ENCODE measurements around the gene DEFB123.
"Not testable (repeated sequence)": the region's sequence is repeated elsewhere in the genome, so short reads cannot be mapped to it uniquely, and the experiment has no call there.

Gene DEFB123

DNA sequence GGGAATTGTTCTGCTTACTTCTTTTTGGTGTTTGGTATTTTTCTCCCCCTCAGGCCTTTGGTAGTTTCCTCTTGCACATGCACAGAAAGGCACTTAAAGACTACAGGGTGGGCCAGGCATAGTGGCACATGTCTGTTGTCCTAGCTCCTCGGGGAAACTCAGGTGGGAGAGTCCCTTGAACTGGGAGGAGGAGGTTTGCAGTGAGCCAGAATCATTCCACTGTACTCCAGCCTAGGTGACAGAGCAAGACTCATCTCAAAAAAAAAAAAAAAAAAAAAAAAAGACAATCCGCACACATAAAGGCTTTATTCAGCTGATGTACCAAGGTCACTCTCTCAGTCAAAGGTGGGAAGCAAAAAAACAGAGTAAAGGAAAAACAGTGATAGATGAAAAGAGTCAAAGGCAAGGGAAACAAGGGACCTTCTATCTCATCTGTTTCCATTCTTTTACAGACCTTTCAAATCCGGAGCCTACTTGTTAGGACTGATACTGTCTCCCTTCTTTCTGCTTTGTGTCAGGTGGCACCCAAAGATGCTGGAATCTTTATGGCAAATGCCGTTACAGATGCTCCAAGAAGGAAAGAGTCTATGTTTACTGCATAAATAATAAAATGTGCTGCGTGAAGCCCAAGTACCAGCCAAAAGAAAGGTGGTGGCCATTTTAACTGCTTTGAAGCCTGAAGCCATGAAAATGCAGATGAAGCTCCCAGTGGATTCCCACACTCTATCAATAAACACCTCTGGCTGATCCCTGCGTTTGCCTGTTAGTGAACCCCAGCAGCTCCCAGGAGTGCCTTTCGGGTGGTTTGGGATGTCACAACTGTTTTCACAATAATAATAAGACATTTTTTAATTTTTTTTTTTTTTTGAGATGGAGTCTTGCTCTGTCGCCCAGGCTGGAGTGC is 9.3 kb downstream of the DEFB123 start:
- Mint-ChIP-seq H3K27me3 (peaks cover 4% of the 10 kb centered on the region), H3K27ac (no peak overlapping the region), H3K36me3 (no peaks in the 10 kb centered on the region), H3K9me3 (no peaks in the 10 kb centered on the region), H3K4me3 (no peak overlapping the region), H3K4me1 (no peaks in the 10 kb centered on the region)
- CTCF ChIA-PET = interaction anchor here (1.2 kb wide), 1 partner anchor 10 kb away, joined by 3 read pairs; no protein-coding TSS in a partner anchor
- no peak for DNase-seq

- CTCF ChIA-PET = no interaction called here
- no peak for DNase-seq
- Mint-ChIP-seq H3K27me3 (peaks cover 8% of the 10 kb centered on the region), H3K27ac (no peak overlapping the region), H3K4me1 (no peaks in the 10 kb centered on the region), H3K4me3 (no peak overlapping the region), H3K36me3 (no peaks in the 10 kb centered on the region), H3K9me3 (no peaks in the 10 kb centered on the region)
Observed at GRCh38 chr20:31452575-31452974, 12.1 kb downstream of the DEFB123 start.

DNA sequence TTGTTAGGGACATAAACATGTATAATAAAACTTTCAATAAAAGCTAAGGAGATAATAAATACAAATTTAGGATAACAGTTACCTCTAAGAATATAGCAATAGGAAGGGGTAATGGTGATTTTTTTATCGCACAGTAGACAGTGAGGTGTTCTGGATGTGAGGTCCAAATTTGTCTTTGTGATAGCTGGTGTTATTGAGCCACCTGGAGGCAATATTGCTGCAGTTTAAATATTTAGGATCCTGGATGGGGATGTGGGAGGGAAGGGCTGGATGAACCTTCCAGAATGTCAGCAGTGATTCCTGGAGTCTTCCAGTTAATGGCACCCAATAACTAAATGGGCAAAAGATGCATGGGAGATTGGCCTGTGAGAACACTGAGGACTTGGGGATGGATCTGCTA is 13.9 kb downstream of the DEFB123 start:
- no peak for DNase-seq
- Mint-ChIP-seq H3K27me3 (peaks cover 8% of the 10 kb centered on the region), H3K36me3 (no peaks in the 10 kb centered on the region), H3K4me3 (no peak overlapping the region), H3K9me3 (no peaks in the 10 kb centered on the region), H3K4me1 (no peaks in the 10 kb centered on the region), H3K27ac (no peak overlapping the region)
- CTCF ChIA-PET = interaction anchor here (0.8 kb wide), 1 partner anchor 49 kb away, joined by 3 read pairs; no protein-coding TSS in a partner anchor

GRCh38 chr20:31470946-31471345 is 30.5 kb downstream of the DEFB123 start:
- peaks cover 24% of the 10 kb centered on the region for H3K27me3 Mint-ChIP-seq
- DNase-seq, CTCF ChIA-PET: not testable (repeated sequence)

GRCh38 chr20:31472395-31473330 is 32.2 kb downstream of the DEFB123 start:
- CTCF ChIA-PET = no interaction called here
- Mint-ChIP-seq H3K9me3 (peaks cover 2% of the 10 kb centered on the region), H3K27me3 (peaks cover 40% of the 10 kb centered on the region), H3K36me3 (no peaks in the 10 kb centered on the region), H3K4me3 (no peak overlapping the region), H3K4me1 (no peaks in the 10 kb centered on the region), H3K27ac (no peak overlapping the region)
- no peak for DNase-seq

More at GRCh38 chr20:31470946-31471345, 30.5 kb downstream of the DEFB123 start:
- H3K27ac Mint-ChIP-seq, H3K4me1 Mint-ChIP-seq, H3K36me3 Mint-ChIP-seq, H3K9me3 Mint-ChIP-seq, H3K4me3 Mint-ChIP-seq: not testable (repeated sequence)

DNA sequence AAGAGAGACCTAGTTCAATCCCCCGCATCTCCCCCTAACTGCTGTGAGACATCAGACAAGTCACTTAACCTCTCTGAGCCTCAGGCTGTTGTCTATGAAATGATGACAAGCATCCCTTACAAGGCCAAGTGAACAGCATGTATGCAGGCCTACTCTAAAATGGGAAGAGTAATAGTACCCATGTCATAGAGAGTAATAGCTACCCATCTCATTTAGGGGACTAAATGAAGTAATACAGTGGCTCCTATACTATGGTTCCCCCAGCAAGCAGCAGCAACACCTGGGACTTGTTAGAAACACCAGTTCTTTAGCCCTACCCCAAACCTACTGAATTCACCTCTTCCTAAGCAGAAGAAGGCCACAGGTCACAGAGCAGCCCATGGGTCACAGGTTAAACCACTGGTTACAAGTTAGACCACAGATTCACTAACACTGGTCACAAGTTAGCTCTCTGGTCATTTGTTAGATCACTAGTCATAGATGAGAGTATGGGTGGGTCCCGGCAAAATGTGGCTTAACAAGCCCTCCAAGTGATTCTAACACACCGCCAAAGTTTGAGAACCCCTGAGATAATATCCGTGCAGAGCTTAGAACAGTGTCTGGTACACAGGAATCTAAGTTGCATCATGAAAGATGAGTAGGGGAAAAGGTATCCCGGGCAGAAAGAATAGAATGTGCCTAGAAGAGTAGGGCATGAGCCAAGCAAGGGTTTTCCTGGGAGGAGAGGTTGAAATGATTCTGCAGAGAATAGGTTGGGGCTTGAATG is 33.1 kb downstream of the DEFB123 start:
- H3K27ac Mint-ChIP-seq = no peak overlapping the region
- peaks cover 43% of the 10 kb centered on the region for H3K27me3 Mint-ChIP-seq
- H3K4me1 Mint-ChIP-seq = no peaks in the 10 kb centered on the region

GRCh38 chr20:31474097-31474436 is 33.6 kb downstream of the DEFB123 start:
- no peaks in the 10 kb centered on the region for H3K4me1 Mint-ChIP-seq
- peaks cover 2% of the 10 kb centered on the region for H3K9me3 Mint-ChIP-seq
- H3K4me3 Mint-ChIP-seq = no peak overlapping the region
- H3K27me3 Mint-ChIP-seq = peaks cover 43% of the 10 kb centered on the region
- DNase-seq = no peak
- CTCF ChIA-PET = interaction anchor here (1.3 to 3.4 kb wide), 2 partner anchors 13 to 29 kb away, joined by 6 to 12 read pairs; no protein-coding TSS in a partner anchor
- no peaks in the 10 kb centered on the region for H3K36me3 Mint-ChIP-seq
- H3K27ac Mint-ChIP-seq = no peak overlapping the region

More for the DNA sequence above, 33.1 kb downstream of the DEFB123 start:
- DNase-seq = no peak
- no peaks in the 10 kb centered on the region for H3K36me3 Mint-ChIP-seq
- H3K9me3 Mint-ChIP-seq = peaks cover 2% of the 10 kb centered on the region
- CTCF ChIA-PET = interaction anchor here (0.6 to 3.4 kb wide), 3 partner anchors 13 to 29 kb away, joined by 3 to 12 read pairs (median 6); no protein-coding TSS in a partner anchor
- no peak overlapping the region for H3K4me3 Mint-ChIP-seq

DNA sequence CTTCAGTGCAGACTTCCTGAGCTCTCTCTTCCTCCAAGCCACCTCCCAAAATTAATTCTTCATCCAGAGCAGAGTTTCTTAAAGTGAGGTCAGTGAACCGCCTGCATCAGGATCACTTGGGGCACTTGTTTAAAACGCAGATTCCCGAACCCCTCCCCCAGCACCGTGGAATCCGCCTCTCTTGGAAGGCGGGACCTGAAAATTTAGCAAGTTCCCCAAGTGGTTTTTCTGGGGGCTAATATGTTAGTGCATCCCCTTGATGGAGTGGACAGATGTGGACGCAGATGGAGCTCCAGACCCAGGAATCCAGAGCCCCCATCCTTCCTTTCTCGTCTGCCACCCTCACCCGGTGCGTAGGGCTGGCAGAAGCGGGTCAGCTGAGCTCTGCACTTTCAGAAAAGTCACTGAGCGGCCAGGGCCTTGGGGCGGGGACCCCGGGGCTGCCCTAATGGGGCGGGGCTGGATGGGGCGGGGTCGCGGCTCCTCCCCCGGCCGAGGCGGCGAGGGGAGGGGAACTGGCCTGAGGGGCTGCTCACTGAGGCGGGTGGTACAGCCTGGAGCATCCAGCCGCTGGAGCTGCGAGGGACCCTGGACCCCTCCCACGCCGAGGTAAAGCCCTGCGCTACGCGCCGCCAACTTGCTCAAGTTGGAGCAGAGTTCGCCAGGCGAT is 34.5 kb downstream of the DEFB123 start, which contains the start of the genes DEFB124 and REM1:
Gene DEFB124, minus strand, starts transcription at position 370 of the 670 bp plus-strand sequence. CDS start 2,114 bp downstream, outside the sequence.
Gene REM1, plus strand, starts transcription at position 531 of the 670 bp plus-strand sequence. CDS start 1,158 bp downstream, outside the sequence.
- DNase-seq = no peak
- Mint-ChIP-seq H3K9me3 (peaks cover 2% of the 10 kb centered on the region), H3K4me3 (no peak within 1 kb of the TSS), H3K27me3 (peaks cover 43% of the 10 kb centered on the region), H3K4me1 (no peaks in the 10 kb centered on the region), H3K27ac (no peak within 1 kb of the TSS), H3K36me3 (no peaks in the 10 kb centered on the region)
- CTCF ChIA-PET = interaction anchor here (1.1 to 3.4 kb wide), 3 partner anchors 14 to 28 kb away, joined by 3 to 12 read pairs (median 6); no protein-coding TSS in a partner anchor

DNA sequence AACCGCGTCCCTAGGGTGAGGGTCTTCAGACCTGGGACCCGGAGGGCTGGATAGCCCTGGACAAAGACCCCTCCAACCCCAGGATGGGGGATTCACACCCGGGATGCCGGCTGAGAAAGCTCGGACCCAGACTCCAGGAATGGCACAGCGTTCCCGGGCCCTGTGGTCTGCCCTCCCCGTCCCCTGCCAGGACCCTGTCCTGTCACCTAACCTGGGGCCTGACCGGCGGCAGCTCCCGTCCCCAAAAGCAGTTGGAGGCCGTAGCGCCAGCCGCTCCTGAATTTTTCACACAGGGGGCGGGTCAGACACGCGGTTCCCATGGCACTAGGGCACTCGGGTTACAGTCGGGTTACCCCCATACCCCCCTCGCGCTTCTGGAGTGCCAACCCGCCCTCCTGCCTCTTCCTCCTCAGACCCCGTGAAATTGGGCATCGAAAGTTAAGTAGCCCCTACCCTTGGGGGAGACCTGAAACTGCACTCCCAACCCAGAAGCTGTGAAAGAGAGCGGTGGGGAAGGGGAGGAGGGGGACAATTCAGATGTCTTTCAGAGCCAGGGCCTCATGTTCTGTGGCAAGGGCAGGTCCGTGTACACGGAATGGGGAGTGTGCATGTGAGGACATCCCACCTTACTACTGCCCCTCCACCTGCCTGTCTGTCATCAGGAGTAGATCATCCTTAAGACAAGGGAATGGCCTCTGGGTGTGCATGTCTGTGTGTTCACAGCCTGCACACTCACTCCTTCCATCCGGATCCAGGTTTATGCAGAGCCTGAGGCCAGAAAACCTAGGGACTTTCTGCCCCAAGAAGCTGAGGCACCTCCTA is 35.3 kb downstream of the DEFB123 start:
- CTCF ChIA-PET = interaction anchor here (1.1 to 3.4 kb wide), 2 partner anchors 20 to 27 kb away, joined by 3 to 12 read pairs; no protein-coding TSS in a partner anchor
- H3K27me3 Mint-ChIP-seq = peaks cover 43% of the 10 kb centered on the region
- H3K27ac Mint-ChIP-seq = no peak overlapping the region
- no peak overlapping the region for H3K4me3 Mint-ChIP-seq
- no peaks in the 10 kb centered on the region for H3K4me1 Mint-ChIP-seq
- DNase-seq = no peak
- peaks cover 2% of the 10 kb centered on the region for H3K9me3 Mint-ChIP-seq
- no peaks in the 10 kb centered on the region for H3K36me3 Mint-ChIP-seq

DNA sequence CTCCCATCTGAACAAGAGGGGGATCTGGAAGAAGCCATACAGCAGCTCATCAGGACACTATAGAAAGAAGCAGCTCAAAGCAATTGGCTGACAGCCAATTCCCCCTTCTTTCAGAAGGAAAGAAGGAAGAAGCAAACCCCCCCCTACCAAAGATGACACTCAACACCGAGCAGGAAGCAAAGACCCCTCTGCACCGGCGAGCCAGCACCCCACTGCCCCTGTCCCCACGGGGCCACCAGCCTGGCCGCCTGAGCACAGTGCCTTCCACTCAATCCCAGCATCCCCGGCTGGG is 35.8 kb downstream of the DEFB123 start:
- no peak for DNase-seq
- CTCF ChIA-PET = interaction anchor here (3.4 kb wide), 1 partner anchor 27 kb away, joined by 12 read pairs; no protein-coding TSS in a partner anchor
- H3K9me3 Mint-ChIP-seq = peaks cover 2% of the 10 kb centered on the region
- no peaks in the 10 kb centered on the region for H3K4me1 Mint-ChIP-seq
- peaks cover 45% of the 10 kb centered on the region for H3K27me3 Mint-ChIP-seq
- H3K27ac Mint-ChIP-seq = no peak overlapping the region
- H3K4me3 Mint-ChIP-seq = no peak overlapping the region
- no peaks in the 10 kb centered on the region for H3K36me3 Mint-ChIP-seq

GRCh38 chr20:31476643-31477215 is 36.3 kb downstream of the DEFB123 start:
- Mint-ChIP-seq H3K4me1 (no peaks in the 10 kb centered on the region), H3K27ac (no peak overlapping the region), H3K4me3 (no peak overlapping the region), H3K36me3 (no peaks in the 10 kb centered on the region), H3K9me3 (peaks cover 2% of the 10 kb centered on the region), H3K27me3 (peaks cover 47% of the 10 kb centered on the region)
- no peak for DNase-seq
- CTCF ChIA-PET = interaction anchor here (3.4 kb wide), 1 partner anchor 26 kb away, joined by 12 read pairs; no protein-coding TSS in a partner anchor

- DNase-seq = no peak
- H3K27ac Mint-ChIP-seq = no peak overlapping the region
Observed at GRCh38 chr20:31484001-31484400, 43.6 kb downstream of the DEFB123 start.

More at GRCh38 chr20:31484001-31484400, 43.6 kb downstream of the DEFB123 start:
- Mint-ChIP-seq H3K36me3 (no peaks in the 10 kb centered on the region), H3K4me3 (no peak overlapping the region), H3K27me3 (peaks cover 57% of the 10 kb centered on the region), H3K9me3 (no peaks in the 10 kb centered on the region), H3K4me1 (no peaks in the 10 kb centered on the region)
- CTCF ChIA-PET = interaction anchor here (1.1 kb wide), 1 partner anchor 19 kb away, joined by 3 read pairs; no protein-coding TSS in a partner anchor
